ENCODE data around the gene SDC4. TPM values are rescaled to one million over a fixed set of nuclear protein-coding genes. Genes with fewer than 3 reads are reported as not detected.
A peak's percentile ranks its signal among the peaks of the same experiment; 100 is the strongest.

Gene SDC4
- polyA plus RNA-seq, 1 donor (not counting 4 experiments of a cell fraction or from before 2014, with no cell fraction given) = 114 TPM

DNA sequence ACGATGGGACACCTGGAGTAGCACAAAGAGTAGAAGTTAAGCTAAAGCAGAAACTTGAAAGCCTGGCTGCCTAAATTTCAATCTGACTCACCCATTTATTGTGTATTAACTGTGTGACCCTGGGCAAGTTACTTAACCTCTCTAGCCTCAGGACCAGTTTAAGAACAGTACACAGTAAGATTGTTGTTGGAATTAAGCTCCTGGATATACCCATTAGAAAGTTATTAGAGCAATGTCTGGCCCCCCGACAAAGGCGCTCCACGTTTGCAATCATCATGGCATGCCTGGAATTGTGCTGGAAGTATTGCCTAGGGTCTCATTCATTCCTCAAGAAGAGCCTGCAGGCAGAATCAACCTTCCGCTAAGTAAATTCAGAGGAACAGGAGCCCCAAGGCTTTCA lies 1.4 kb downstream of the SDC4 start:
- peak overlapping the region; percentile 99 for H3K9ac ChIP-seq (ENCODE audit: control insufficient read depth, extremely low read depth, insufficient read depth, low read length)
- H2AFZ ChIP-seq (ENCODE audit: control insufficient read depth, low read length) = no peak overlapping the region
- H3K9me1 ChIP-seq (ENCODE audit: control insufficient read depth, extremely low read depth, insufficient read depth, low read length) = peaks cover 2% of the 10 kb centered on the region
- H3K27me3 ChIP-seq (ENCODE audit: control insufficient read depth, extremely low read depth, insufficient read depth, low read length) = no peaks in the 10 kb centered on the region
- peak overlapping the region; percentile 98 for H3K27ac ChIP-seq (ENCODE audit: control insufficient read depth, insufficient read depth, low read length)
- dilution Hi-C loops (cut with MboI; ENCODE audit: extremely low pct_ligation_motif_present, low sequenced_read_pairs) = no loop called here
- H3K4me3 ChIP-seq (ENCODE audit: control insufficient read depth in 2 of 3, extremely low read depth in 1 of 3, insufficient read depth in 2 of 3, low read depth in 1 of 3, low read length in 3 of 3) = peak overlapping the region; percentile 92 to 100 (median 99)
- DNase-seq (ENCODE audit: low read depth, low spot score) (no peak), FAIRE-seq (no peak)
- no peaks in the 10 kb centered on the region for H3K9me3 ChIP-seq (ENCODE audit: control insufficient read depth, low read depth, low read length)
- peak overlapping the region; percentile 77 for H3K4me2 ChIP-seq (ENCODE audit: control insufficient read depth, extremely low read depth, insufficient read depth, low read depth, low read length)
- peaks cover 8% of the 10 kb centered on the region for H4K20me1 ChIP-seq (ENCODE audit: control insufficient read depth, extremely low read depth, insufficient read depth, low read length)
- H3K36me3 ChIP-seq (ENCODE audit: control insufficient read depth in 2 of 2, extremely low read depth in 1 of 2, insufficient read depth in 2 of 2, low read length in 2 of 2) = peaks cover 3 to 18% of the 10 kb centered on the region in 2 experiments
- H3K4me1 ChIP-seq (ENCODE audit: control insufficient read depth, extremely low read depth, insufficient read depth, low read length) = peaks cover 57% of the 10 kb centered on the region
- peaks cover 63% of the 10 kb centered on the region for H3K79me2 ChIP-seq (ENCODE audit: control insufficient read depth, insufficient read depth, low read length)
- TF ChIP-seq EZH2 (IDR thresholded peaks at IDR 0.05; ENCODE audit: low read length) (no peak), CTCF (optimal IDR thresholded peaks at IDR 0.05 in 1 of 3, IDR thresholded peaks at IDR 0.05 in 1 of 3, conservative IDR thresholded peaks at IDR 0.05 in 1 of 3; ENCODE audit: extremely low read depth in 1 of 3, insufficient read depth in 2 of 3, low read length in 3 of 3) (no peak)

DNA sequence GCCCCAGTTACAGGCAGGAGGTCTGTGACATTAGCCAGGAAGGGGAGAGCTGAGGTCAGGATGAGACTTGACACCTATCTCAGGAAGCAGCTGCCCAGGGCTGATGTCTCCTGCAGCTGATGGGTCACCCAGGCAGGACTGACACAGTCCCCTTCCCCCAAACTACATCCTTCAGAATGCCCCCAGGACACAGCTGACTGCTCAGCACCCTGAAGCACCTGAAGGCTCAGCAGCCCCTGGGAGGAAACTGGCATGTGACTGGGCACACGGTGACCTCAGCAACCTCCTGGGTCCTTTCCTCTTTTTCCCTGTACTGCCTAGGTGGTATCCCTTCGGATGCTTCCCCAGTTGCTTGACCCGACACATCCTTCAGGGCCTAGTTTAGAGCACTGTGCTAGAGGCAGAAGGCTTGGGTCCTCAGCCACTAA lies 1.9 kb downstream of the SDC4 start:
- H3K9me1 ChIP-seq (ENCODE audit: control insufficient read depth, extremely low read depth, insufficient read depth, low read length) = peaks cover 2% of the 10 kb centered on the region
- H3K27me3 ChIP-seq (ENCODE audit: control insufficient read depth, extremely low read depth, insufficient read depth, low read length) = no peaks in the 10 kb centered on the region
- H3K4me3 ChIP-seq (ENCODE audit: control insufficient read depth in 2 of 3, extremely low read depth in 1 of 3, insufficient read depth in 2 of 3, low read depth in 1 of 3, low read length in 3 of 3) = peak overlapping the region; percentile 92 to 100 (median 99)
- H3K4me2 ChIP-seq (ENCODE audit: control insufficient read depth, extremely low read depth, insufficient read depth, low read depth, low read length) = peak overlapping the region; percentile 77
- no peak for TF ChIP-seq CTCF (optimal IDR thresholded peaks at IDR 0.05 in 1 of 3, IDR thresholded peaks at IDR 0.05 in 1 of 3, conservative IDR thresholded peaks at IDR 0.05 in 1 of 3; ENCODE audit: extremely low read depth in 1 of 3, insufficient read depth in 2 of 3, low read length in 3 of 3)
- TF ChIP-seq EZH2 (IDR thresholded peaks at IDR 0.05; ENCODE audit: low read length) = no peak
- H3K9me3 ChIP-seq (ENCODE audit: control insufficient read depth, low read depth, low read length) = no peaks in the 10 kb centered on the region
- peaks cover 62% of the 10 kb centered on the region for H3K4me1 ChIP-seq (ENCODE audit: control insufficient read depth, extremely low read depth, insufficient read depth, low read length)
- H3K9ac ChIP-seq (ENCODE audit: control insufficient read depth, extremely low read depth, insufficient read depth, low read length) = peak overlapping the region; percentile 99
- dilution Hi-C loops (cut with MboI; ENCODE audit: extremely low pct_ligation_motif_present, low sequenced_read_pairs) = no loop called here
- FAIRE-seq = no peak
- H3K79me2 ChIP-seq (ENCODE audit: control insufficient read depth, insufficient read depth, low read length) = peaks cover 68% of the 10 kb centered on the region
- DNase-seq (ENCODE audit: low read depth, low spot score) = no peak
- peak overlapping the region; percentile 98 for H3K27ac ChIP-seq (ENCODE audit: control insufficient read depth, insufficient read depth, low read length)
- H2AFZ ChIP-seq (ENCODE audit: control insufficient read depth, low read length) = no peak overlapping the region
- H4K20me1 ChIP-seq (ENCODE audit: control insufficient read depth, extremely low read depth, insufficient read depth, low read length) = peaks cover 8% of the 10 kb centered on the region
- peaks cover 3 to 22% of the 10 kb centered on the region in 2 experiments for H3K36me3 ChIP-seq (ENCODE audit: control insufficient read depth in 2 of 2, extremely low read depth in 1 of 2, insufficient read depth in 2 of 2, low read length in 2 of 2)
